Chondrocyte (in vitro differentiated cells): Measurements from ENCODE around the gene HIP1. TPM values are rescaled to one million over a fixed set of nuclear protein-coding genes. Genes with fewer than 3 reads are reported as not detected.

Experiments
- DNase-seq: peaks from one replicate; pipeline ENCODE4 v3.0.0; 2021; ENCODE audit warnings: mixed read lengths, low spot score
- H3K27ac Mint-ChIP-seq: one replicate; pipeline ENCODE4 v1.8.0; 2021; ENCODE audit warnings: mild to moderate bottlenecking, moderate library complexity, mixed read lengths; ENCODE audit not compliant: unreplicated experiment
- H3K27me3 Mint-ChIP-seq: 2 replicates; pipeline ENCODE4 v1.8.0; 2021; ENCODE audit warnings: low read depth, mixed read lengths
- H3K36me3 Mint-ChIP-seq: 2 replicates; pipeline ENCODE4 v1.8.0; 2021; ENCODE audit warnings: low read depth, mixed read lengths
- H3K4me1 Mint-ChIP-seq: 2 replicates; pipeline ENCODE4 v1.8.0; 2021; ENCODE audit warnings: low read depth, mild to moderate bottlenecking, mixed read lengths
- H3K4me3 Mint-ChIP-seq: one replicate; pipeline ENCODE4 v1.8.0; 2021; ENCODE audit warnings: mild to moderate bottlenecking, moderate library complexity, mixed read lengths; ENCODE audit not compliant: unreplicated experiment
- H3K9me3 Mint-ChIP-seq: 2 replicates; pipeline ENCODE4 v1.8.0; 2021; ENCODE audit warnings: low read depth, mixed read lengths
- total RNA-seq: library from RNA; stranded (reverse); gene quantifications from 3 replicates; pipeline ENCODE4 v1.2.1, GENCODE V29; 2021
- TF ChIP-seq, protein P1 (sequence below): fragments of 200-600 bp; sonication (generic); IDR thresholded peaks from 2 replicates; pipeline ENCODE4 v1.5.0; 2021; ENCODE audit warnings: antibody characterized with exemption, mild to moderate bottlenecking, moderate library complexity

HIP1 gene
- total RNA-seq, 1 donor from 2014 or later: 46.6 TPM

- TF ChIP-seq, protein P1, sequence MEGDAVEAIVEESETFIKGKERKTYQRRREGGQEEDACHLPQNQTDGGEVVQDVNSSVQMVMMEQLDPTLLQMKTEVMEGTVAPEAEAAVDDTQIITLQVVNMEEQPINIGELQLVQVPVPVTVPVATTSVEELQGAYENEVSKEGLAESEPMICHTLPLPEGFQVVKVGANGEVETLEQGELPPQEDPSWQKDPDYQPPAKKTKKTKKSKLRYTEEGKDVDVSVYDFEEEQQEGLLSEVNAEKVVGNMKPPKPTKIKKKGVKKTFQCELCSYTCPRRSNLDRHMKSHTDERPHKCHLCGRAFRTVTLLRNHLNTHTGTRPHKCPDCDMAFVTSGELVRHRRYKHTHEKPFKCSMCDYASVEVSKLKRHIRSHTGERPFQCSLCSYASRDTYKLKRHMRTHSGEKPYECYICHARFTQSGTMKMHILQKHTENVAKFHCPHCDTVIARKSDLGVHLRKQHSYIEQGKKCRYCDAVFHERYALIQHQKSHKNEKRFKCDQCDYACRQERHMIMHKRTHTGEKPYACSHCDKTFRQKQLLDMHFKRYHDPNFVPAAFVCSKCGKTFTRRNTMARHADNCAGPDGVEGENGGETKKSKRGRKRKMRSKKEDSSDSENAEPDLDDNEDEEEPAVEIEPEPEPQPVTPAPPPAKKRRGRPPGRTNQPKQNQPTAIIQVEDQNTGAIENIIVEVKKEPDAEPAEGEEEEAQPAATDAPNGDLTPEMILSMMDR: no peak
Measured at GRCh38 chr7:75625868-75626267, 112.9 kb downstream of the HIP1 start.

DNA sequence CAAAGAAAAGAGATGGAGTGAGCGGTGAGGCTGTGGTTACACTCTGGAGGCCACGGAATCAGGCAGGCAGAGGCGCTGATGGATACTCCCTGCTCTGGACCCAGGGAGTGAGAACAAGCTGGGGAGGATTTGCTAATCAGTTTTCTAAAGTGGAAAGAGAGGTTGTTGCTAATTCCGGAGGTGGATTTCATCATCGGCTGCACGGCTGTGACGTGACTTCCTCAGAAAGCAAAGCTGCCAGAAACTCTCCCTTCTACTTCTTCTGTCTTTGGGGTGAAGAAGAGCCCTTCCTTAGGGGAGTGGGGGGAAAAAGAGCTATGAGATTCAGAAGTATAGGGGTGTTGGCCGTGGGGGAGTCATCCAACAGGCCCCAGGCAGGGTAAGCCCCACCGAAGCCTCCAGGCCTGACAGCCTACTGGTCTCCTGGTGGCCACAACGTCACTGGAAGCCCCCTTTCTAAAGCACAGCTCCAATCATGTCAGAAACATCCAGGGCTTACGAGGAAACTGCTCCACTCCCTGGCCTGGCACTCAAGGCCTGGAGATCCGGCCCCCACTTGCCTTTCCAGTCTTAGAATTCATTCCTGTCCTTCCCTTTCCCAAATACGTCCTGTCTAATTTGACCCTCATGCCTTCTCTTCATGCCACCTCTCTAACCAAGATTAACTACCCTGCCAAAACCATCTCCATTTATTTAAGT is 114.5 kb downstream of the HIP1 start:
- no peak for DNase-seq
- peaks cover 34% of the 10 kb centered on the region for H3K4me1 Mint-ChIP-seq
- H3K4me3 Mint-ChIP-seq: no peak overlapping the region
- H3K36me3 Mint-ChIP-seq: peaks cover 12% of the 10 kb centered on the region
- peaks cover 9% of the 10 kb centered on the region for H3K9me3 Mint-ChIP-seq
- TF ChIP-seq, protein P1: no peak
- H3K27ac Mint-ChIP-seq: peak overlapping the region; percentile 97
- no peaks in the 10 kb centered on the region for H3K27me3 Mint-ChIP-seq

More at GRCh38 chr7:75625868-75626267, 112.9 kb downstream of the HIP1 start:
- H3K27me3 Mint-ChIP-seq: no peaks in the 10 kb centered on the region
- peaks cover 10% of the 10 kb centered on the region for H3K36me3 Mint-ChIP-seq
- no peak for DNase-seq
- H3K9me3 Mint-ChIP-seq: peaks cover 9% of the 10 kb centered on the region
- H3K4me1 Mint-ChIP-seq: peaks cover 28% of the 10 kb centered on the region
- H3K4me3 Mint-ChIP-seq: no peak overlapping the region
- no peak overlapping the region for H3K27ac Mint-ChIP-seq

GRCh38 chr7:75623390-75624133 is 115.2 kb downstream of the HIP1 start:
- Mint-ChIP-seq H3K27ac (peak overlapping the region; percentile 97), H3K36me3 (peaks cover 10% of the 10 kb centered on the region), H3K27me3 (no peaks in the 10 kb centered on the region), H3K4me1 (peaks cover 34% of the 10 kb centered on the region), H3K4me3 (peak overlapping the region; percentile 57), H3K9me3 (peaks cover 9% of the 10 kb centered on the region)
- TF ChIP-seq, protein P1: no peak
- DNase-seq: no peak

- no peak overlapping the region for H3K4me3 Mint-ChIP-seq
- H3K36me3 Mint-ChIP-seq: peaks cover 6% of the 10 kb centered on the region
- H3K27me3 Mint-ChIP-seq: no peaks in the 10 kb centered on the region
- H3K9me3 Mint-ChIP-seq: peaks cover 2% of the 10 kb centered on the region
- no peak for DNase-seq
- peaks cover 34% of the 10 kb centered on the region for H3K4me1 Mint-ChIP-seq
- no peak overlapping the region for H3K27ac Mint-ChIP-seq
- TF ChIP-seq, protein P1: no peak
Measured at GRCh38 chr7:75621124-75621523, 117.6 kb downstream of the HIP1 start.

GRCh38 chr7:75619636-75620035 is 119.1 kb downstream of the HIP1 start:
- TF ChIP-seq, protein P1: no peak
- Mint-ChIP-seq H3K4me1 (peaks cover 32% of the 10 kb centered on the region), H3K4me3 (no peak overlapping the region), H3K36me3 (peaks cover 5% of the 10 kb centered on the region), H3K27me3 (no peaks in the 10 kb centered on the region), H3K27ac (peak overlapping the region; percentile 53), H3K9me3 (no peaks in the 10 kb centered on the region)
- DNase-seq: no peak
